OCI-LY1 (cell line): ENCODE data around the gene CADM1.
"Not testable (repeated sequence)": the region's sequence is repeated elsewhere in the genome, so short reads cannot be mapped to it uniquely, and the experiment has no call there.

ENCODE experiments used
- H2AFZ ChIP-seq: fragments of 200-600 bp; sonication (generic), shearing (Covaris generic); 2 replicates; pipeline ENCODE4 v1.6.0; 2014; ENCODE audit warnings: antibody characterized with exemption, mild to moderate bottlenecking, low read length
- H3F3A ChIP-seq: fragments of 200-600 bp; sonication (generic), shearing (Covaris generic); 2 replicates; pipeline ENCODE4 v1.6.0; 2014; ENCODE audit warnings: mild to moderate bottlenecking, antibody characterized with exemption, low read length, moderate library complexity; ENCODE audit not compliant: insufficient read depth
- H3K27ac ChIP-seq: fragments of 200-600 bp; sonication (generic); 2 replicates; pipeline ENCODE4 v1.5.1; 2014; ENCODE audit warnings: low read length, mixed run types, mild to moderate bottlenecking, low read depth; ENCODE audit not compliant: poor library complexity, severe bottlenecking
- H3K27me3 ChIP-seq: fragments of 200-600 bp; sonication (generic); 2 replicates; pipeline ENCODE4 v1.6.0; 2014; ENCODE audit warnings: antibody characterized with exemption, mild to moderate bottlenecking, low read length, moderate library complexity; ENCODE audit not compliant: insufficient read depth
- H3K36me3 ChIP-seq: fragments of 200-600 bp; sonication (generic); 2 replicates; pipeline ENCODE4 v1.6.1; 2014; ENCODE audit warnings: mild to moderate bottlenecking, antibody characterized with exemption, low read length, moderate library complexity, mixed read lengths; ENCODE audit not compliant: insufficient read depth
- H3K4me1 ChIP-seq: fragments of 200-600 bp; sonication (generic); 2 replicates; pipeline ENCODE4 v1.5.1; 2014; ENCODE audit warnings: mild to moderate bottlenecking, low read length, moderate library complexity; ENCODE audit not compliant: insufficient read depth, severe bottlenecking
- H3K4me2 ChIP-seq: fragments of 200-600 bp; sonication (generic), shearing (Covaris generic); 2 replicates; pipeline ENCODE4 v1.6.1; 2014; ENCODE audit warnings: low read length
- H3K4me3 ChIP-seq: fragments of 200-600 bp; sonication (generic); 2 replicates; pipeline ENCODE4 v1.5.1; 2014; ENCODE audit warnings: low read length, low read depth, mild to moderate bottlenecking, mixed read lengths; ENCODE audit not compliant: poor library complexity, severe bottlenecking
- H3K79me2 ChIP-seq: fragments of 200-600 bp; shearing (Covaris generic); 2 replicates; pipeline ENCODE4 v1.6.1; 2016; ENCODE audit warnings: mixed run types, low read length, mixed read lengths; ENCODE audit not compliant: insufficient read depth
- H3K9ac ChIP-seq: fragments of 200-600 bp; sonication (generic), shearing (Covaris generic); 2 replicates; pipeline ENCODE4 v1.6.1; 2014; ENCODE audit warnings: mild to moderate bottlenecking, low read length, mixed read lengths
- H3K9me2 ChIP-seq: fragments of 200-600 bp; sonication (generic), shearing (Covaris generic); 2 replicates; pipeline ENCODE4 v1.6.1; 2014; ENCODE audit warnings: low read depth, mild to moderate bottlenecking, low read length, mixed read lengths
- H3K9me3 ChIP-seq: fragments of 200-600 bp; shearing (Covaris generic); 2 replicates; pipeline ENCODE4 v1.6.1; 2014; ENCODE audit warnings: low read length, mixed read lengths
- H4K20me1 ChIP-seq: fragments of 200-600 bp; sonication (generic), shearing (Covaris generic); 2 replicates; pipeline ENCODE4 v1.6.0; 2016; ENCODE audit warnings: mild to moderate bottlenecking, low read length; ENCODE audit not compliant: insufficient read depth
- CTCF ChIP-seq: fragments of 200-600 bp; sonication (generic), shearing (Covaris generic); IDR thresholded peaks from 2 replicates; pipeline ENCODE4 v1.5.1; 2017; ENCODE audit warnings: mild to moderate bottlenecking, antibody characterized with exemption, low read length, moderate library complexity, mixed read lengths
- EZH2 ChIP-seq: fragments of 200-600 bp; sonication (generic), shearing (Covaris generic); IDR thresholded peaks from 2 replicates; pipeline ENCODE4 v1.8.0; 2017; ENCODE audit warnings: borderline replicate concordance, mixed run types, mild to moderate bottlenecking, antibody characterized with exemption, low read length, moderate library complexity, mixed read lengths

CADM1 gene

GRCh38 chr11:115477410-115477809 lies 26.8 kb downstream of the CADM1 start:
- H4K20me1 ChIP-seq: no peaks in the 10 kb centered on the region

GRCh38 chr11:115476463-115477286 lies 27.5 kb downstream of the CADM1 start:
- Histone ChIP-seq H2AFZ (no peak overlapping the region), H3K4me3 (no peak overlapping the region), H3K4me2 (no peak overlapping the region), H3K27ac (no peak overlapping the region), H3K4me1 (no peaks in the 10 kb centered on the region), H3K27me3 (no peaks in the 10 kb centered on the region), H3K9me2 (no peaks in the 10 kb centered on the region), H4K20me1 (no peaks in the 10 kb centered on the region), H3K79me2 (no peaks in the 10 kb centered on the region), H3K9ac (no peak overlapping the region), H3K36me3 (no peaks in the 10 kb centered on the region), H3F3A (no peaks in the 10 kb centered on the region), H3K9me3 (no peaks in the 10 kb centered on the region)
- TF ChIP-seq EZH2: no peak
- no peak for TF ChIP-seq CTCF

More at GRCh38 chr11:115477410-115477809, 26.8 kb downstream of the CADM1 start:
- H3K4me3 ChIP-seq: no peak overlapping the region
- no peaks in the 10 kb centered on the region for H3K36me3 ChIP-seq
- H3K9ac ChIP-seq: no peak overlapping the region
- no peak overlapping the region for H3K27ac ChIP-seq
- H3K4me2 ChIP-seq: no peak overlapping the region
- H3K4me1 ChIP-seq: no peaks in the 10 kb centered on the region
- H3K27me3 ChIP-seq: no peaks in the 10 kb centered on the region
- H3K79me2 ChIP-seq: no peaks in the 10 kb centered on the region
- H3K9me3 ChIP-seq: no peaks in the 10 kb centered on the region
- no peaks in the 10 kb centered on the region for H3K9me2 ChIP-seq
- no peaks in the 10 kb centered on the region for H3F3A ChIP-seq
- TF ChIP-seq EZH2 (no peak), CTCF (no peak)
- H2AFZ ChIP-seq: no peak overlapping the region

- Histone ChIP-seq H3K79me2 (no peaks in the 10 kb centered on the region), H3K4me1 (no peaks in the 10 kb centered on the region), H3K9me3 (no peaks in the 10 kb centered on the region)
Observed at GRCh38 chr11:115475564-115475963, 28.7 kb downstream of the CADM1 start.

GRCh38 chr11:115474306-115474705 lies 29.9 kb downstream of the CADM1 start:
- H3K4me3 ChIP-seq, H3K4me1 ChIP-seq, H3K27ac ChIP-seq, H3K9me3 ChIP-seq, H3F3A ChIP-seq, H3K79me2 ChIP-seq, H2AFZ ChIP-seq, H3K9ac ChIP-seq, H3K36me3 ChIP-seq, H3K9me2 ChIP-seq, H3K4me2 ChIP-seq, H4K20me1 ChIP-seq, H3K27me3 ChIP-seq: not testable (repeated sequence)

More at GRCh38 chr11:115475564-115475963, 28.7 kb downstream of the CADM1 start:
- Histone ChIP-seq H3K9me2 (no peaks in the 10 kb centered on the region), H3K4me3 (no peak overlapping the region), H3K27me3 (no peaks in the 10 kb centered on the region), H4K20me1 (no peaks in the 10 kb centered on the region), H3K4me2 (no peak overlapping the region), H3F3A (no peaks in the 10 kb centered on the region), H2AFZ (no peak overlapping the region), H3K9ac (no peak overlapping the region), H3K36me3 (no peaks in the 10 kb centered on the region), H3K27ac (no peak overlapping the region)
- no peak for TF ChIP-seq CTCF
